GM12801 (cell line): ENCODE data around the gene ADAM10.

ENCODE experiments used
- CTCF ChIP-seq: IDR thresholded peaks from one replicate; pipeline ENCODE4 v1.5.1; 2011; ENCODE audit warnings: control low read depth; ENCODE audit not compliant: insufficient read length; ENCODE audit errors: extremely low read depth

ADAM10 gene

GRCh38 chr15:58749532-58750337 lies at the start of gene ADAM10:
ADAM10 (minus strand) TSS chr15:58749707; CDS start chr15:58749534, 173 bp downstream.
- no peak for TF ChIP-seq CTCF

- TF ChIP-seq CTCF = no peak
These were observed 48.0 kb upstream of the ADAM10 start for GRCh38 chr15:58797505-58797904.

- TF ChIP-seq CTCF = no peak
These were observed 46.3 kb upstream of the ADAM10 start for GRCh38 chr15:58795825-58796224.

- TF ChIP-seq CTCF = no peak
These were observed 44.4 kb upstream of the ADAM10 start for GRCh38 chr15:58793862-58794261.

GRCh38 chr15:58788056-58788710 lies 38.7 kb upstream of the ADAM10 start:
- TF ChIP-seq CTCF = no peak

- no peak for TF ChIP-seq CTCF
These were observed 35.8 kb upstream of the ADAM10 start for GRCh38 chr15:58785355-58785754.

- TF ChIP-seq CTCF = no peak
These were observed 30.0 kb upstream of the ADAM10 start for GRCh38 chr15:58779554-58779953.
